Measurements from ENCODE around the gene FBXO10.

- TF ChIP-seq EZH2phosphoT487 (IDR thresholded peaks at IDR 0.05; ENCODE audit: borderline replicate concordance) (no peak), CTCF (conservative IDR thresholded peaks at IDR 0.05; ENCODE audit: low read length) (no peak)
These were observed 89.3 kb downstream of the FBXO10 start for GRCh38 chr9:37486616-37487548.
